HG03159 (cell line): ENCODE results near the gene SERHL2.
"Not testable (repeated sequence)": the region's sequence is repeated elsewhere in the genome, so short reads cannot be mapped to it uniquely, and the experiment has no call there.

Experiments used
- ATAC-seq: cut with Tn5 transposase; IDR thresholded peaks from one replicate; pipeline ENCODE4 v1.9.1; 2021; ENCODE audit warnings: mild to moderate bottlenecking, moderate library complexity; ENCODE audit not compliant: unreplicated experiment

SERHL2 gene

DNA sequence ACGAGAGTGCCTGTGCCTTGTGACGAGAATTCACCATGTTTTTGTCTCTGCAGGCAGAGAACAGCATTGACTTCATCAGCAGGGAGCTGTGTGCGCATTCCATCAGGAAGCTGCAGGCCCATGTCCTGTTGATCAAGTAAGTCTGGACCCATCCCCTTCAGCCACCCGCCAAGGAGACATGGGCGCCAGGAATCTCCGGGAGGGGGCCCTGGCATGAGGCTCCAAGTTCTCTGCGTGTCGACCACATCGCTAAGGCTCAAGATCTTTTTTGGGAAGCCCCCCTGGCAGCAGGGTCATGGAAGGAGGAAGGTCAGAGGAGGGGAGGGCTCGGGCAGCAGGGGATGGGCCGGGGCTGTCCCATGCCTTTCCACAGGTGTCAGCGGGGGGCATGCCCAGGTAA, 17.3 kb downstream of the SERHL2 start:
- not testable (repeated sequence) for ATAC-seq

DNA sequence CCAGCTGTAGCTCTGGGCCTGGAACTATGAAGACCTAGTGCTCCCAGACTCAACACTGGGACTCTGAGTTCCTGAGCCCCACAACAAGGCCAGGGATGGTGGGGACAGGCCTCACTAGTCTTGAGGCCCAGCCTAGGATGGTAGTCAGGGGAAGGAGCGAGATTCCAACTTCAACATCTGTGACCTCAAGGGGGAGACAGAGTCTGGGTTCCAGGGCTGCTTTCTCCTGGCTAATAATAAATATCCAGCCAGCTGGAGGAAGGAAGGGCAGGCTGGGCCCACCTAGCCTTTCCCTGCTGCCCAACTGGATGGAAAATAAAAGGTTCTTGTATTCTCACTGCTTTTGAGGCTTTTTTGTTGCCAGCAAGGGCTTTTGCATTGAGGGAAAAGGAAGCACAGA, 20.3 kb downstream of the SERHL2 start:
- not testable (repeated sequence) for ATAC-seq

DNA sequence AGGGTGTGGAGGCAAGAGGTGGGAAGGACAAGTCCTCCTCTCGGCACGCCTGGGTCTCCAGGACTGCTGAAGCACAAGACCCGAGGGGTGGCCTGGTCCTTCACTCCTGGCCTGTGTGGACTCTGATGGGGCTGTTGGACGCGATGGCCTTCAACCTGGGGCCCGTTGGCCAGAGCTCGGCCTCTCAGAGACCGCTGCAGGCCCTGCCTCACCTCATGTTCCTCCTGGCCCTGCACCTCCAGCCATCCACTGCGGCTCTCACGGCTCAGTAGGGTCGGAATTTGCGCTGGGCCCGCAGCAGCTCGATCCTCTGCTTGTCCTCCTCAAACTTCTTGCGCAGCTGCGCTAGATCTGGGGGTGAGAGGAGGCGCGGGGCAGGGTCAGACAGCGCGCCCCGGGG, 20.7 kb downstream of the SERHL2 start:
- not testable (repeated sequence) for ATAC-seq

DNA sequence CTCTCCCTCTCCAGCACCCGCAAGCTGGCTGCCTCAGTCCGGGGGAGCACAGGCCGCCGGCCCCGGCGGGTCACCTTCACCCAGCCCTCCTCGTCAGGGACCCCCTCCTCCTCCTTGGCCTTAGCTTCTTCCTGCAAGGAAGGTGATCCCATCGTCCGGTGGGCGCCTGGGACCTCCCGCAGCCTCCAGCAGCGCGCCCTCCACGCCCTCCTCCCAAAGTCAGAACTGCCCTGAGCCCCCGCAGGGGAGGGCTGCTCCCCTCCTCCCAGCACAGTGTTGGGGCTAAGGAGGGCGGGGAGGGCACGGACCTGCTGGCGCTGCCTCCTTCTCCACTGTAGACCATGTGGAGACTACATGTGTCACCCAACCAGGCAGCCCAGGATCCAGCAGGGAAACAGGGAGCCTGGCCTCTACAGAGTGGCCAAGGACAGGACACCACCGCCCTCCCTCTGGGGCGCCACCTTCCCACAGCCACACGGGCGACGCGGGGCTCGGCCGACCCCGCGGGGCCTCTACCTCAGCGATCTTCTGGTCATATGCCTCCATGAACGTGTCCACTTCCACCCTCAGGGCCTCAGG, 22.3 kb downstream of the SERHL2 start:
- ATAC-seq, result not testable (repeated sequence)

DNA sequence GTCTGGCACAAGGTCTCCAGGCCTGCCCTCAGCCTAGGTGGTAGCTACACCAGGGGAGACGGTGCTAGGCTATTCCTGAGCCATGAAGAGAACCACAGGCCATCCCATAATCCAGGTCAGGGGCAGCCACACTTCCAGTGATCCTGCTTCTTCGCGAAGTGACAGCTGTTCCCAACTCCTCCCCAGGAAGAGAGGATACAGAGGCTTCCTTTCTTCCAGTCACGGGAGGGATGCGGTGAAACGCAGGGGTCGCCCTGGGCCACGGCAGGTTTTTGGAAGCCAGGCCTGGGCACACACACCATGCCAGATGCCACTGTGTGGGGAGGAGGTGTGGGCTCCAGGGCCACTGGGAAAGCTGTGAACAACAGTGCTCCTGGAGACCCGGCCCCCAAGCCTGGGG, 23.4 kb downstream of the SERHL2 start:
- not testable (repeated sequence) for ATAC-seq

DNA sequence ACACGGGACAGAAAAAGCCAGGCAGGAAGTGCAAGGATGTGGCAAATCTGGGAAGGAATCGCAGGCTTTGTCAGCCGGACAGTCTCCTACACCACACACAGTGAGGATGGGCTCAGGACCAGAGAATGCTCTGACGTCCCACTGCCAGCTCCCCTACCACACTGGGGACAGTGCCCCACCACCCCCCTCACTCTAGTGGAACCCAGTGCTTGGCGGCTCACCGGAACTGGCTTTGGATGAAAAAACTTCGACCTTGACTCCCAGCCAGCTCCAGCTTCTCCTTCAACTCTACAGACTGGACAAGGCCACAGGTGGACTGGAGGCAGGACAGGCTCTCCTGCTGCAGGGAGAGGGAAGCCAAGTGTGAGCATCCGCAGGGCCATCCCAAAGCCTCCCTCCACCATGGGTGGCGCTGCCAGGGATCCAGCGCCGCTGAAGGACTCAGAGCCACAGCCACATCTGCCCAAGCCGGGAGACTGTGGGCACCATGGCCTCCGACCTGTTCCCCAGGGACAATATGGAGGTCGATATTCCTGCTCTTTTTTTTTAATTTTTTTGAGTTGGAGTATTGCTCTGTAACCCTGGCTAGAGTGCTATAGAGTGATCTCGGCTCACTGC, 24.0 kb downstream of the SERHL2 start:
- no peak for ATAC-seq

DNA sequence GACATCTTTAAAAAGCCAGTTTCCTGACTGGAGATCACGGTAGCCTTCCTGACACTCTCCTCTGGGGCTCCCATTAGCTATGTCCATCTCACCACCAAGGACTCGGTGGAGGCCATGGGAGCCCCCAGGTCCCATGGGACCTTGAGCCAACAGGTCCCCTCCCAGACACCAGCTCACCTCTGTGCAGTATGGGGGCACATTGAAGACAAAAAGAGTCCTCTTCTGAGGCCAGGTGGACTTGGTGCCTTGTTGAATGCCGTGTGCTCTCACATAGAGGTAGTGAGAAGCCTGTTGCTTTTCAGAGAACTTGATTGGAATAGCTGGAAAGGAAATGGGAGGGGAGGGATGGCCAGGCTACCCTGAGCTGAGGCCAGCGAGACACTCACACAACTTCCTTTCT, 26.3 kb downstream of the SERHL2 start:
- ATAC-seq, result not testable (repeated sequence)

DNA sequence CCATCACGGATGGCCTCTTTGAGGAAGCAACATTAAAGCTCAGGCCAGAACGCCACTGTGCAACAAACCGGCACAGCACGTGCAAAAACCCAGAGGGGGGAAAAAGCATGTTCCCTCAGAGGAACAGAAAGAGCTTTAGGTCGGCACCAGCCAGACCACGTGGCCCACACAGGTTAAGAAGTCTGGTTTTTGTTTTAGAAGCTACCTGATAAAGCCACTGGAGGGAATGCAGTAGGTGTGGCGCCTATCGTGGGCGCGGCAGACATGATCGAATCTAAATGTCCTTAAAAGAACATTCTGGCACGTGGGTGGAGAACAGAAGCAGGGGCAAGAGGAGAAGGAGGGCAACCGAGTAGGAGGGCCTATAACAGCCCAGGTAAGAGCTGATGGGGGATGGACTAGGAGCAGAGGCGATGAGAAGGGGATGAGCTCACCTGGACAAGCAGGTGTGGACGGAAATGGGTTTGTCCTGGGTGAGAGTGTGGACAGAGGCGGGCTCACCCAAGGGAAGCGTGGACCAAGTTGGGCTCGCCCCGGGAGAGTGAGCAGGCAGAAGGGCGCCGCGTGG, 27.5 kb downstream of the SERHL2 start:
- ATAC-seq, result peak; percentile 27

DNA sequence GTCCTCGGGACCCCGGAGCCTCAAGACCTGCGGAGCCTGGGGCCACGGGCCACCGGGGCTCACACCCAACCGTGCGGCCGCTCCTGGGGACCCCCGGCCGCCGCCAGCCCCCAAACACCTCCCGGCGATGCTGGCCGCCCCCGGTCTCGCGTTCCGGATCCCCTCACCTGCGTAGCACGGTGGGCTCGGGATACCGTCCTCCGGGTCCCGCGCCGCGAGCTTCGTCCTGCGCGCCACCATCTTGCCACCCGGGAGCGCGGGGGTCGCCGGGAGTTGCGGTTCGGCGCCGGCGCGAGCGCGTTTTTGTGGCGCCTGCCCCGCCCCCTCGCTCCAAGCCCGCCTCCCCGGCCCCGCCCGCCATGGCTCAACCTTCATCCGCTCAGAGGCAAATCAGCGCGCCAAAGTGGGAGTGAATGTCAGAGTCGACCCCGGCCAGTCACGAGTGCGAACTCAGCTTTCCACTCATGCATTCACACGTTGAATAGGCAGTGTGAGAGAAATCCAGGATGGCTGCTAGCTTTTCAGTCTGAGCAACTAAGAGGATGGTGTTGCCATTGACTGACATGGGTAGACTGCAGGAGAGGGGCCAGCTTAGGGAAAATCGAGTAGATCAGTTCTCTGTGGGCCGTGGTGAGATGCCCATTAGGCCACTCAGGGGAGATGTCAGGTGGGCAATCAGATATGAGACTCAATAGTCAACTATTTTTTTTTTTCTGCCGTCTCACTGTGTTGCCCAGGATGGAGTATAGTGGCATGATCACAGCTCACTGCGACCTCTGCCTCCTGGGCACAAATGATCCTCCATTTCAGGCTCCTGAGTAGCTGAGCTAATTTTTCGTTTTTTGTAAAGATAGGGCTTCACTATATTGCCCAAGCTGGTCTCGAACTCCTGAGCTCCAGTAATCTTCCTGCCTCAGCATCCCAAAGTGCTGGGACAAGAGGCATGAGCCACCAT, 28.3 kb downstream of the SERHL2 start:
- ATAC-seq, result peak; percentile 43

DNA sequence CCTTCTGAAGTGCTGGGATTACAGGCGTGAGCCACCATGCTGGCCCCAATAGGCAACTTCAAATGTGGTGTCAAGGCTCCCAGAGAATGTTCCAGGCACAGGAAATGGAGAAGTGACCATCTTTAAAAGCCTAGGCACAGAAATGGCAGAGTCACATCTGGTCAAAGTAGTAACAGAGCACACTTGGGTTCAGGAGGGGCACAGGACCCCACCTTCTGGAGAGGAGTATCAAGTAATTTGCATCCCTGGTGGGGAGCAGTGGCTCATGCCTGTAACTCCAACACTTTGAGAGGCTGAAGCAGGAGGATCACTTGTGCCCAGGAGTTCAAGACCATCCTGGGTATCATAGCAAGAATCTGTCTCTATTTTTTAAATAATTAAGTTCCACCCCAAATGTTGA, 29.2 kb downstream of the SERHL2 start:
- no peak for ATAC-seq

DNA sequence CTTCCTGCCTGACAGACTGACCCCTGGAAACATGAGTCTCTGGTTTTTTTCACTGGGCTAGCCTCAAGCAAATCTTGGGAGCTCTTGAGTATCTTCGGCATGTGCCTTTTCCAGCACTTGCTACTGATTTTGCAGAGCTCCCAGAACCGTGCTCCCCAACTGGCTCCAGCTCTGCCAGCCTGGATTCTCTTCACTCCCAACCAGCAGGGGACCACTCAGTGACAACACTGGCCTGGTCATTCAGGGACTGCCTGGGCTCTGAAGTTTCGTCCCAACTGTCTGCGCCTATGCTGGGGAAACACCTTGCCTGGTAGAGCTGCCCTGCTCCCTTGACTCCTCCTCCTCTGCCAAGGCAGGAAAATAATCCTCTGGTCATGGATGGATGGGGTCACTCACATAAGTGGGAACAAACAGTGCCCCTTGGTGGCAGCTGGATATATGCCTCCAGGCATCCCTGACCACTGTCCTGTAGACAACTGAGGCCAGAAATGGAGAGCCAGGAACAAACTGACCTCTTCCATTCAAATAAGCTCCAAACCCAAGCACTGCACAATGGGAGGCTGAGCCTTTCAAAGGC, 30.7 kb downstream of the SERHL2 start:
- ATAC-seq, result no peak

DNA sequence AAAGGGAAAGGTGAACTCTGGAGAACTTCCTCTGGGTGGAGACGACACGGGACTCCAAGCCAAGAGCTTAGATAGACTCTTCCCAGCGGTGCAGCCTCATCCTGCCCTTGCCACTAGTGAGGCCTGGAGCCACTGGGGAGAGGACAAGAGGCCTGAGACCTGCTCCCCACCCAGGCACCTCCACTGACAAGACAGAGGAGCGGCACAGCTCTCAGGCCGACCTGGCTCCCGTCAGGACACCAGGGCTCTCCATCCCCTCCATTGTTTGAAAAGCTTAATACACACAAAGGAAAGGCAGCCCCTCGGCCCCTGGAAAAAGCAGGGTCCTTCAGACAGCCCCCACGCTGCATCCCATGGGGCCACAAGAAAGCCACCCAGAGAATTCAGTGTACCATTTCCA, 31.3 kb downstream of the SERHL2 start:
- ATAC-seq, result no peak

DNA sequence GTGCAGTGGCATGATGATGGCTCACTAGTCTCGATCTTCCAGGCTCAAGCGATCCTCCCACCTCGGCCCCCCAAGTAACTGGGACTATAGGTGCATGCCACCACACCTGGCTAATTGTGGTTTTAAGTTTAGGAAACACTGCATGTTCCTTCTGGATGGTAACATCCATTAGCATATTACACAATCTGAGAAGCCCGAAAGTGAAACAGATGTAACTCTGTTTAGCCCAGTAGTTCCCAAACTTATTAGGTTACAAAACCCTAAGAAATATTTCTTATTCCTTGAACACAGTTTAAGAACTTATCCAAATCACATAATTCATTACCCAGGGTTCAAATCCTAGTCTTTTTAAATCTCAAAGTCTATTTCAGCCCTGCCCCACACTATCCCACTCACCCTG, 32.6 kb downstream of the SERHL2 start:
- no peak for ATAC-seq

DNA sequence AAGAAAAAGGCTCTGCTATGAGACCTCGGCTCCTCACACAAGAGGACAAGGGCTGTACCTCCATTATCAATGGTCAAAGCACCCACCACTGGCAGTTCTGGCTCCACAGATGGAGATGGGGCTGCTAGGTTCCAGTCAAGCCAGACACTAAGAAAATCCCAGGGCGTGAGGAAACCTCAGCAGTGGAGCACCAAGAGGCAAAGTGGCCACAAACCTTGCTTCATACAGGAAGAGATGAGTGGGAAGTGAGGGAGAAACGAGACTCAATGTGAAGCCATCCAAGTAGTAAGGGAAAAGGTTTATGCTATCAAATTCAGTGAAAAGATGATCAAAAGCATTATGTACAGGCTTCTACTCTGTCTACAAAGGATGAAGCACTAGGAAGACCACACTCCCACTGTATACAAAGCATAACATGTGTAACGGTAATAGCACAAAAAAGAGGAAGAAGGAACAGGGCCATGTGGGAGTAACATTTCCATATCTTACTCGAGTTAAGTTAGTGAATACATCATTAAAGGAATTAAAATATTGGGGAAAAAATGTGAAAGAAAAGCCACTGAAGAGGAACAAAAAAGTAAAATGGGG, 33.9 kb downstream of the SERHL2 start:
- no peak for ATAC-seq

DNA sequence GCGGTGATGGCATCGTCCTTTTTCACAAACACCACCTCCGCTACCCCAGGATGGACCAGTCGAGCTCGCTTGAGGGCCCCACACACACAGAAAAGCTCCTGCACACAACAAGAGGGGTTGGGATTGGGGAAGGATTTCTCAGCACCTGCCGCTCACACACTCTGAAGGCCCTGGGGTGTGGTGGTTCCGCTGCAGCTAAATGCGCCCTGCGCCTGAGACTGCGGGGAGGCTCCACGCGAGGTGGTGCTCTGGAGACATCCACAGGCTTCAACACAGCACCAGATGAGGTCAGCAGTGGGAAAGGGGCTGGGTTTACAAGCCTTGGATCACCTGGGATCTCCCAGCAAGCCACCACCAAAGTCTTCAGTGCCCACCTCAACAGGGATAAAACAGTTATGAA, 38.2 kb downstream of the SERHL2 start:
- no peak for ATAC-seq

DNA sequence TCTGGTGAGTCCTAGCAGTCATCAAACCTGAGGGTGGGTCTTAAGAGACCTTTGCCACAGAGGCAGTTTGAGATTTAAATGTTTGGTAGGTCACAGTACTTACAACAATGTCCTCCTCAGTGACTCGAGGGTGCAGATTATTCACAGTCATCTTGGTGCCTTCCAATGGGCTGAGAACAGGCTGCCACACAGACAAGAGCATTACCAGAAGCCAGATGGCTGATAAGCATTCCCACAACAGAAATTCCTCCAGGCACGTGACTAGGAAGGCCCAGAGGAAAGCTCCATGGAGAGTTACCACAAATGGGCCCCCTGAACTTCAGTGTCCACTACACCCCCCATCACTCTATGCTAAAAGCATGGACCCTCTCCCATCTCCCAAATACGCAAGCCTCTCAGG, 41.7 kb downstream of the SERHL2 start:
- ATAC-seq, result no peak

DNA sequence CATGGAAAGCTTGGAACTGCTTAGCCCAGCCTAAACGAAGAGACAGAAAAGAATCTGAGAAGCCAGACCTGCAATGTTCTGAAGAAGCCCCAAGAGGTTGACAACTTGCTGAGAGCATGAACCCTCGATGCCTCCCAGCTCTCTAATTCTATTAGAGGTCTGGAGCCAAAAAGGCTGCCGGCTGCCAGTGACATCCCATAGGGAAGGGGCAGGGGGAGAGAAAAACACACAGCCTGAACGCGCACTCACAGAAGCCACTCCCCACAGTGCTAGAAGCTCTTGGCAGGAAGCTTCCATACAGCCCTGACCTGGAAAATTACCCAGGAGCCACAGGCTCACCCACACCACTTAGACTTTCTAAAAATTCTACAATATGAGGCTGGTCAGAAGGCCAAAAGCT, 42.6 kb downstream of the SERHL2 start:
- no peak for ATAC-seq

DNA sequence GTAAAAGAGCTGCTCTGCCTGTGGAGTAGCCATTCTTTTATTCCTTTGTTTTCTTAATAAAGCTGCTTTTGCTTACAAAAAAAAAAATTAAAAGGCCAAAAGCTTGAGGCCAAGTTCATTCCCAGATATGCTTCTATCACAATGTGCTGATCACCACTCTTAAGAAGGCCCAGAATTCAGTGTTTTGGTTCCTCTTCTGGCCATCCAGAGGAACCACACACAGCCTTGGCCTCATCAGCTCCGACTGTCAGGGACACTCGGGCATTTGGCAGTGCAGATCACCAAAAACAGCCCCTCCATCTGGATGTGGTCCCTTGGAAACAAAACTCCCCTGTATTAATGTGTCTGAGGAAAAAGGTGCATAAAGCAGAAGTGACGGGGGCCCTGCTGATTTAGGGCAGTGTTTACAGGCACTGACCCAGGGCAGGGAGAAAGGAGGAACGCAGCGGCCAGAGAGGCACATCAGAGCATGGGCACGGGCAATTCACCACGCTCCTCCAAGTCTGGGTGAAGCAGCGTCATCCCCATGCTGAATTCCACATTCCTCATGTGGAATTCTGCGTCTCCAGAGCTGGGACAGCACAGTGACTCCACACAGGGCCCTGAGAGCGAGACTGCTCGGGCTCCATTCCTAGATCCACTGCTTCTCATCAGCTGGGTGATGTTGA, 43.2 kb downstream of the SERHL2 start:
- no peak for ATAC-seq

DNA sequence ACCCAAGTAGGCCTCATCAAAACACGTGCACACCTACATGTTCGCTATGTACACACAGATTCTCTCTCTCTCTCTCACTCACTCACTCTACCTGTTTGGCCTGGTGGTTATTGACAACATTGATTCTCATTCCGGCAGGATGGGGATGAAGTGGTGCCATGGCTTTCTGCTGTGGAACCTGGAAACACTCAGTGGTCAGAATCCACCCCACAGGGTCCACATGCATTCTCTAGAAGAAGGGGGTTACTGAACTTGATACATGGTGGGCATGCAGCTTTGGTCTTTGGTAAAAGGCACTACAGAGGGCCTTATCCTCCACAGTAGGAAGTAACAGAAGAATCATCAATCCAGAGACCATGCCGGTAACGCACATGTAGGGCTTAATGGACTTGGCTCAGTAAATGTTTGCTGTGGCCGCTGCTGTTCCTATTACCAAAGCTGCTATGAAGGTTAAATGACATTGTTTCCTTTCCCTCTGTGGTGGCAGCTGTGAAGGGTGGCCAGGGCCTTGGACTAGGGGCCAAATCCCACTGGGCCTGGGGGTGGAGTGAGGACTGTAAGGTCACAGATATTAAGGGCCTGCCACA, 48.2 kb downstream of the SERHL2 start:
- no peak for ATAC-seq

DNA sequence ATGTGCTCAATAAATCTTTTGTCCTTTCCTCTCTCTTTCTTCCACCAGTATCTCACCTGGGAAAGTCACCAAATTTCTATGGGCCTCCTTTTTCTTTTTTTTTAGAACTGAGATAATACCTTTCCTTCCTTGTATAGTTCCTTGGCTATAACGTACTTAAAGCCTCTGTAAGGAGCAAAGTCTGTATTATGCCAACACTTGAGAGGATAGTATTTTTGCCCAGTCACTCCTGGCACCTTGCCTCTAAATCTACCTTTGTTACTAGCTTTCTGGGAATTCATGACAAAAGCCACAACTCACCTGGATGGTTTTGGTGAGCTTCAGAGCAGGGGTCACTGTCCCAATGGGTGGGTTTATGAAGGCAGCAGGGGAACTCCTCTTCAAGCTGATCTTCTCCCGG, 48.7 kb downstream of the SERHL2 start:
- no peak for ATAC-seq
